ENCODE measurements around the gene TPRX2.
"Not testable (repeated sequence)": the region's sequence is repeated elsewhere in the genome, so short reads cannot be mapped to it uniquely, and the experiment has no call there.

The TPRX2 gene

GRCh38 chr19:47848425-47848822 is 10.6 kb upstream of the TPRX2 start:
- no peak for TF ChIP-seq CTCF (conservative IDR thresholded peaks at IDR 0.05)
- TF ChIP-seq ZFX (IDR thresholded peaks at IDR 0.05): no peak
- H3K27ac ChIP-seq: no peak overlapping the region

- no peak overlapping the region for H3K27ac ChIP-seq
- TF ChIP-seq CTCF (conservative IDR thresholded peaks at IDR 0.05) (peak; percentile 41), ZFX (IDR thresholded peaks at IDR 0.05) (no peak)
Measured at GRCh38 chr19:47848823-47849473, 10.1 kb upstream of the TPRX2 start.

GRCh38 chr19:47853003-47853402 is 6.0 kb upstream of the TPRX2 start:
- TF ChIP-seq ZFX (IDR thresholded peaks at IDR 0.05) (no peak), CTCF (conservative IDR thresholded peaks at IDR 0.05) (no peak)

GRCh38 chr19:47854459-47854858 is 4.6 kb upstream of the TPRX2 start:
- H3K27ac ChIP-seq: no peak overlapping the region
- no peak for TF ChIP-seq CTCF (conservative IDR thresholded peaks at IDR 0.05)
- TF ChIP-seq ZFX (IDR thresholded peaks at IDR 0.05): no peak

More at GRCh38 chr19:47853003-47853402, 6.0 kb upstream of the TPRX2 start:
- no peak overlapping the region for H3K27ac ChIP-seq

- H3K27ac ChIP-seq: not testable (repeated sequence)
Measured at GRCh38 chr19:47858231-47858630, 804 bp upstream of the TPRX2 start.

GRCh38 chr19:47859838-47860237 is 803 bp downstream of the TPRX2 start:
- H3K27ac ChIP-seq: not testable (repeated sequence)

GRCh38 chr19:47860602-47861297 is 1.7 kb downstream of the TPRX2 start:
- TF ChIP-seq CTCF (conservative IDR thresholded peaks at IDR 0.05) (no peak), ZFX (IDR thresholded peaks at IDR 0.05) (no peak)
- no peak overlapping the region for H3K27ac ChIP-seq

- TF ChIP-seq ZFX (IDR thresholded peaks at IDR 0.05) (no peak), CTCF (conservative IDR thresholded peaks at IDR 0.05) (no peak)
Measured at GRCh38 chr19:47861630-47862029, 2.6 kb downstream of the TPRX2 start.

More at GRCh38 chr19:47861630-47862029, 2.6 kb downstream of the TPRX2 start:
- H3K27ac ChIP-seq: no peak overlapping the region
